Hematopoietic multipotent progenitor cell treated with erythropoietin and hydrocortisone succinate and interleukin-3 and kit ligand, for 15 days (in vitro differentiated cells): ENCODE results near the gene PYROXD2.
"Not testable (repeated sequence)": the region's sequence is repeated elsewhere in the genome, so short reads cannot be mapped to it uniquely, and the experiment has no call there.

Source experiments
- DNase-seq: peaks from one replicate; pipeline ENCODE4 v3.0.0-alpha.2; 2015; ENCODE audit warnings: low spot score

The PYROXD2 gene

DNA sequence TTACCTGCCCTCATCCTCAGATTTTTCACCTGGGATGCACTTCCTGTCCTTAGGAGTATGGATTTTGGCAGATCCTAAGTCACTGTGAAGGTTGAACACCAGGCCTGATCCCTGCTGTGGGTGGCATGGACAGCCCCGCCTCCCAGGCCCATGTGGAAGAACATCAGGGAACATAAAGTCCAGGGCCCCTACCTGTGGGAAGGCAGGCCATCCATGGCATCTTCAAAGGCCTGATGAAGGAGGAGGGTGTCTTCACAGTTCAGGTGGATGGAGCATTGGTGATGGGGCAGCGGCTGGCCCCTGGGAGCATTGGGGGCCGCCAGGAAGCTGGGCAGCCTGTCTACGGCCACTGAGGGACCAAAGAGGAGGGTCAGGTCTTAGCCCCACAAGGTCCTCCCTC lies 24.6 kb downstream of the PYROXD2 start:
- DNase-seq, result no peak

- DNase-seq, result no peak
These were observed 25.6 kb downstream of the PYROXD2 start for GRCh38 chr10:98389398-98389797.

DNA sequence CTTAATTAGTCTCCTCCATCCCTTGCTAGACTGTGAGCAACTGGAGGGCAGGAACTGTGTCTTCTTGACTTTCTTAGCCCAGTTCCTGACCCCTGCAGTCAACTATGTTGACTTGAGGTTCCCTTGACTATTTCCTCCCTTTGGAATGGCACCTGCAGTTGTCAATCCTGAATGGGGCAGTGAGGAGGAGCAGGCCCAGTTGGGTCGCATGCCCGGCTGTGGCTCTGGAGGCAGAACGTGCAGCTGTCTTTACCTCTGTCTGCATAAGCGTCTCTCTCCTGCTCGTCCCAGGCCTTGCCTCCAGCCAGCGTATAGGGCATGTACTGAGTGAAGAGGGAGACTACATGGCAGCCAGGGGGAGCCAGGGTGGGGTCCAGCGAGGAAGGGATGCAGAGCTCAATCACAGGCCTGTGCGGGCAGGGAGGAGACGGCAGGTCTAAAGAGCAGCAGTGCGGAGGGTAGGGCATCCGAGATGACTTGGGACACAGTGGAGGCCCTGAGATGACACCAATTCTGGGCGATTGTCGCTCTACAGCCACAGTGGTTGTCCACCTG lies 26.8 kb downstream of the PYROXD2 start:
- DNase-seq, result peak; percentile 56

DNA sequence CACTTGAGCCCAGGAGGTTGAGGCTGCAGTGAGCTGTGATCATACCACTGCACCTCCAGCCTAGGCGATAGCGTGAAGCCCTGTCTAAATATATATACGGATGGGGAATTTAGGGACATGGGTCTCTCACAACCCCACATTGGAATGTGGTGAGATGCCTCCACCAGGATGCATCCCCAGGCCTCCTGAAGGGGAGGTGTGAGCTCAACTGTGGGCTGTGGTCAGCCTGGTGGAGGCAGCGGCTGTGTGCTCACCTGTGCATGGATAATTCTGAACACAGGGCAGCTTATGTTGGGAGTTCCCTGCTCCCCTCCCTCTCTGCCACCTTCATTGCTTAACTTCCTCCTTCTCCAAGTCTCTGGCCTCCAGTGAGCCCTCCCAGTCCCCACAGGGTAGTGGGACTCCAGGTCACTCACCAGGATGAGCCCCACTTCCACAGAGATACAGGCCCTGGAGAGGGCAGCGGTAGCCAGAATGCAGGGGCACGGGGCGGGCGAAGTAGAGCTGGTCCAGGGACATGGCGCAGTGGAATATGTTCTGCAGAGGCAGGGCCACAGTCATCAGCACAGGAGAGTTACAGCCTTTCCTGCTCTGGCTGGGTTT lies 30.4 kb downstream of the PYROXD2 start:
- no peak for DNase-seq

DNA sequence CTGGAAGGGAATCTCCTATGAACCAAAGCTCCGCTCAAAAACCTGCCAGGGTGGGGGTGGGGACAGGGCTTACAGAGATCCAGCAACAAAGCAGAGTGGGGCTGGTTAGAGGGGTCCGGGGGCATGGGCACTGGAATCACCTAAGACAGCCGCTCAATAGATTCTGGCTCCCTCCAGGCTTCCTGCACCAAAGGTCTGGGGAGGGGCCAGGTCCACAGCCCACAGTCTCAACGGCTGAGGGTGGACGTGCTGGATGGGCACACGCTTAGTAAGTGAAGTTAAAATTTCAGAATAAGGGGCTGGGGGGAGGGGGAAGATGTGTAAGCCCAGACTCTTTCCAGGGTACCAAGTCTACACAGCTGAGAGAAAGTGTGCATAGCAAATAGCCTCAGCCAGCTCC lies 31.1 kb downstream of the PYROXD2 start:
- no peak for DNase-seq

DNA sequence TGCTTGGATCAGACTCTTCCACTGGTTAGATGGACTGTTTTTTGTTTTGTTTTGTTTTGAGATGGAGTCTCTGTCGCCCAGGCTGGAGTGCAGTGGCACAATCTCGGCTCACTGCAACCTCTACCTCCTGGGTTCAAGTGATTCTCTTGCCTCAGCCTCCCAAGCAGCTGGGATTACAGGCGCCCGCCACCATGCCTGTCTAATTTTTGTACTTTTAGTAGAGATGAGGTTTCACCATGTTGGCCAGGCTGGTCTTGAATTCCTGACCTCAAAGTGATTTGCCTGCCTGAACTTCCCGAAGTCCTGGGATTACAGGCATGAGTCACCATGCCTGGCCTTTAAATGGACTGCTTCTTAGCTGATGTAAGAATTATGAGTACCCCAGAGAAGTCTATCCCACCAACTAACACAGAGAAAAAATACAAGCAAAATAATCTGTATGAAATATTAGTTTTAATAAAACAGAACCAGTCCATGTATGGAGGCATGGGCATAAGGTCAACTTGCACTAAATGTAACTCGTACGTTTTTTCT lies 31.8 kb downstream of the PYROXD2 start:
- not testable (repeated sequence) for DNase-seq

DNA sequence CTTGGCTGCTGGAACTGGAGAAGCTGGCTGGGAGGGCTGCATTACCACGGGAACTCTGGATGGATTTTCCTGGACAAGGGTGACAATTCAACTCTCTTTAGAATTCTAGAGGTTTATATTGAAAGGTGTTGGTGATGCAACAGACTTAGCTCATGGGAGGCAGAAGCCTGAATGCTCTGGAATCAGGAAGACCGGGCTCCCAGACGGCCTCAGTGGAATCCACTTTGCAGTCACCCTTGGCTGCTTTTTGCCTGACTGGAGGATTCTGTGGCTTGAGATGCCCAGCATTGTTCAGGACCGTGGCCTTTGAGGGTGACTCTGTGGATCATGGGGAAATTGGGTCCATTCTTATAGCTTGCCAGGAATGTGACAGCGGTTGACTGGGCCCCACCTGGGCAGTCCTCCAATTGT lies 32.3 kb downstream of the PYROXD2 start:
- DNase-seq, result no peak

GRCh38 chr10:98380493-98381339 lies 34.3 kb downstream of the PYROXD2 start:
- no peak for DNase-seq

DNA sequence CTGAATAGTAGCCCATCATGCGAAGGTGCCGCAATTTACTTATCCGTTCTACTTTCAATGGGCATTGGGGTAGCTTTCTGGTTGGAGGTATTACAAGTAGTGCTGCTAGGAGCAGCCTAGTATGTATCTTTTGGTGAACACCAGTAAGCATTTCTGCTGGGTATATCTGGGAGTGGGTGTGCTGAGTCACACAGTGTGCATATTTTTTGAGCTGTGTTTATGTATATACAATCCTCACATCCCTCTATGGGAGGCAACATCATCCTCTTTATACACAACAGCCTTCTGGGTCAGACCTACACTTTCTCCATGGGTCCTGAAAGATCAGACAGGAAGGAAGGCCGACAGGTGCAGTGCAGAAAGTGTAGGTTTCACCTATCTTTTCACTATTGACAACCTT lies 36.3 kb downstream of the PYROXD2 start:
- DNase-seq, result no peak

DNA sequence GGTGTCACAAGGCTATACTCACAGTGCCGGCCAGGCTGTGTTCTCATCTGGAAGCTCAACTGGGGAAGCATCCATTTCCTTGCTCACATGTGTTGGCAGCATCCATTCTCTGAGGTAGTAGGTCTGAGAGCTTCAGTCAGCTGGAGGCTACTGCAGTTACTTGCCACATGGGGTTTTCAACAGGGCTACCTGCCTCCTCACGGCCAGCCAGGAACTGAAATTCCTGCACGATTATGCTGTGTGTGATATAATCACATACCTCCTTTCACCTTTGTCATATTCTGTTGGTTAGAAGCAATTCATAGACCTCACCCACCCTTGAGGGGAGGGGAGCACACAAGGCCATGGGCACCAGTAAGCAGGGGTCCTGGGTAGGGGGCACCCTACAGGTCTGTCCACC lies 37.4 kb downstream of the PYROXD2 start:
- DNase-seq, result no peak

- no peak for DNase-seq
These were observed 38.0 kb downstream of the PYROXD2 start for GRCh38 chr10:98377001-98377400.

- DNase-seq, result no peak
These were observed 38.5 kb downstream of the PYROXD2 start for GRCh38 chr10:98376485-98376884.

GRCh38 chr10:98374217-98374985 lies 40.6 kb downstream of the PYROXD2 start:
- no peak for DNase-seq

DNA sequence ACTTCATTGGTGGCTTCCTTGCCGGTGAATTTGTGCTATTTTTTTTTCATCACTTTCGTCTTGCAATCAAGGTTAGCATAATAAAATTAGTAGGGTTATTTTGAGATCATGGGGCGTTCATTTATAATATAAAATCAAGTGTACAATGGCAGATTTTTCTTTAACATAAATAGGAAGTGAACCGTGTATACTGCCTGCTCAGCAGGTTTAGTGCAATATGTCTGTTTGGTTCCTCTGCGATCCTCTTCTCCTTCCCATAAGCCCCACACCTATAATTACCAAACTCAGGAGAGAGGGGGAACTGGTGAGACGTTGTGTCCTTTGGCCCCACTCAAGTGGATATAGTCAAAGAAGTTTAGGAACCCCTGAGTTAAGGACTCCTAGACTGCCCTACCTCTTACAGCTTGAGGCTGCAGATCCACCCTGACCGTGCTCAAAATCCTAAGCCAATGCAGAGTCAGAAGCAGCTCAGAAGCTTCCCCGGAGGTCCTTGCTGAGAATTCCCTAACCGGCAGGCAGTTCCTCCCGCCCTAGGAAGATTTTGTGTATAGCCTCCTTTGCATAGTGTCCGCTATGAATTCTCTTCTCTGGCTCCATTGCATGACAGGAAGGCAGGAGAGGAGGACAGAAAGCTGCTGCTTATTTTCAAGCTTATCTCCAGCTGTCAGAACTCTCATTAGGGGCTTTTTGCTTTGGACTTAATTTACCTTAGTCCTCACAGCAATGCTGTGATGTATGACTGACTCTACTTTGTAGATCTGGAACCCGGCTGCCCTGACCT lies 41.5 kb downstream of the PYROXD2 start:
- no peak for DNase-seq

DNA sequence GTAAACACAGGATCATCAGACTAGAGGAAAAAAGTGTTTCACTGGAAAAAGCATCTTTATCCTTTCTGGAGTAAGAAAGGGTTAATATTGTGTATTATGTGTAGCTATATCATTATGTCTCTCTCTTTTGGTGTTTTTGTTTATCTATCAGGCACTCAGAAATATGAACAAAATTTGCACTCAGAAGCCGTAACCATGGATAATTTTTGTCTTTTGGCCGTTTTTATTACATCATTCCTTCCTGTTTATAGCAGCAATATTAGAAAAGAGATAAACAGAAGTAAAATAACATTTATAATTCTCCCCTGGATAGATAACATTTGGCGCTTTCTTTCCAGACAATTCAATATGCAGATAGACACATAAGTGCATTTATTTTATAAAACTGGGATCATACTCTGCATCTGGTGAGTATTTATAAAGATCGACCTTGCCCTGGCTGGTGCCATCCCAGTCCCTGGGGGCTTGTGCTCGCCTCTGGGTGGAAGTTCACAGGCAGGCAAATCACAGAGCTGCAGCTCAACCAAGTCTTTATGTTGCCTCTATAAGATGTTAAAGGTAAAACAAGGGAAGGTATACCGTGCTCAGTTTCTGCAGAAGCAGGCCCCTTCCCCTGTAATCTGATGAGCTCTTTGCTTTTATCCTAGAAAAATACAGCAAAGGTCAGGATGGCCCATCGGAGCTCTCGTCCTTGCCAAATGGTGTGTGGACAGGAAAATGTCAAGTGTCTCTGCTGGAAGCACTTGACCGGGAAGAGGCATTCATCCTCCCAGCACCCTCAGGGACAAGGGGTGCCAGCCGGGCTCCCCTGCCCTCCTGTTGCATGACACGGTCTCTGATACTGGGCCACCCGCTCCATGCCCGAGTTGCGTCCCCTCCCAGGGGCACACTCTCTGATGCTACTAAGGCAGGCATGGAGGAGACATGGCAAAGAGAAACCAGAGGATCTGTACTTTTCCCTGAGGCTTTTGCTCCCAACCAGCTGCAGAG lies 43.9 kb downstream of the PYROXD2 start:
- no peak for DNase-seq

- no peak for DNase-seq
These were observed 45.2 kb downstream of the PYROXD2 start for GRCh38 chr10:98369801-98370200.

- DNase-seq, result no peak
These were observed 46.3 kb downstream of the PYROXD2 start for GRCh38 chr10:98368644-98369043.

DNA sequence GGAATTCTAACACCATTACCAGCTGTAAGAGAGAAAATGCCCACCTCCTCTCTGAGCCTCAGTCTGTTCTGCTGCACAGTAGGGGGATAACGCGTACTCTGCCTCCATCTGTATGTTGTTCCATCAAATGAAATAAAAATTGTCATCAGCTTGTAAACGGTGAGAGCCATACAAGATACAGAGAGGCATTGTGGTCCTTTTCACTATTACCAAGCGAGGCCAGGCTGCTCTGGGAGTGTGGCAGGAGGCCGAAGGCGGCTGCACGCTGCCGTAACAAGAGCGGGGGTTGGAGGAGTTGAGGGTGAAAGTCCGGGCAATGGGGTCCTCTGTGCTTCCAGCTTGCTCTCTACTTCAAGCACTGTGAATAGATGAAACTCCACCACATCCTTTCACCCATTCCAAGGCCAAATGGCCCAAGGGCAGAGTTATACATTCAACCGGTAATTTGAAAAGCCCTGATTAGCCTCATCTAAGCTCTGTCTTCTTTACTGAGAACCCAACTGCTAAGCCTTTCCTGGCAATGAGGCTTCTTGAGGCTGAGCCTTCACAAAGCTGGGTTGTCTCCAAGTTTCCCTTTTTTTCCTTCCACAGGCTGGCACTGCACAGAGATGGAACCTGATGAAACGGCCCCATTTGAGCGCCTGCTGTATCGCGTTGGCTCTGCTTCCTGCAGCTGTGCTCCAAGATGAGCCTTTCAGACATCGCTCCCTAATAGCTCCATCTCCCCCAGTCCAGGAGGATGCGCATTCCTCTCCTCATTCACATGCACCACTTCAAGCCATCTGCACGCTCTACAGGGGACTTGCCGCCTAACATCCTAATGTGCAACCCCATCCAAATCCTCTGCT lies 47.2 kb downstream of the PYROXD2 start:
- DNase-seq, result no peak

GRCh38 chr10:98366062-98366530 lies 48.9 kb downstream of the PYROXD2 start:
- DNase-seq, result no peak
